ENCODE measurements around the gene KBTBD3. TPM values are rescaled to one million over a fixed set of nuclear protein-coding genes. Genes with fewer than 3 reads are reported as not detected.

The KBTBD3 gene
- total and polyA plus RNA-seq, 2 experiments from 2014 or later: 4.9 to 5.6 TPM

- peaks cover 9% of the 10 kb centered on the region for H3K79me2 ChIP-seq
- no peaks in the 10 kb centered on the region for H3K4me1 ChIP-seq (ENCODE audit: insufficient read depth)
- no peak overlapping the region for H3K27ac ChIP-seq
- H3K9me2 ChIP-seq (replicated peaks; ENCODE audit: insufficient read depth): no peaks in the 10 kb centered on the region
- no peak overlapping the region for H2AFZ ChIP-seq
- no peaks in the 10 kb centered on the region for H3K9me3 ChIP-seq (ENCODE audit: low read depth)
- no peak for DNase-seq (ENCODE audit: low spot score)
- no peak overlapping the region for H3K4me3 ChIP-seq
- 87% methylated on average over 3 of the region's 3 CpGs for WGBS (ENCODE audit: low lambda C conversion rate, missing lambda C conversion rate)
- no peaks in the 10 kb centered on the region for H4K20me1 ChIP-seq (ENCODE audit: insufficient read depth, poor library complexity, severe bottlenecking)
- TF ChIP-seq EZH2phosphoT487 (IDR thresholded peaks at IDR 0.05; ENCODE audit: low read depth, severe bottlenecking, unreplicated experiment): no peak
- TF ChIP-seq CTCF (IDR thresholded peaks at IDR 0.05; ENCODE audit: poor library complexity): no peak
- TF ChIP-seq EZH2 (IDR thresholded peaks at IDR 0.05; ENCODE audit: borderline replicate concordance): no peak
- no peaks in the 10 kb centered on the region for H3K36me3 ChIP-seq (replicated peaks; ENCODE audit: insufficient read depth, low read depth)
- H3K4me2 ChIP-seq: no peak overlapping the region
- no peaks in the 10 kb centered on the region for H3K27me3 ChIP-seq
Observed at GRCh38 chr11:106070606-106071005, 6.5 kb downstream of the KBTBD3 start.

GRCh38 chr11:106063009-106063408 lies 14.1 kb downstream of the KBTBD3 start:
- H3K4me3 ChIP-seq: no peak overlapping the region
- H3K4me1 ChIP-seq (ENCODE audit: insufficient read depth): no peaks in the 10 kb centered on the region
- no peaks in the 10 kb centered on the region for H3K27me3 ChIP-seq
- no peaks in the 10 kb centered on the region for H3K9me2 ChIP-seq (replicated peaks; ENCODE audit: insufficient read depth)
- DNase-seq (ENCODE audit: low spot score): no peak
- TF ChIP-seq CTCF (IDR thresholded peaks at IDR 0.05; ENCODE audit: poor library complexity): no peak
- no peak overlapping the region for H2AFZ ChIP-seq
- no peaks in the 10 kb centered on the region for H3K36me3 ChIP-seq (replicated peaks; ENCODE audit: insufficient read depth, low read depth)
- peaks cover 3% of the 10 kb centered on the region for H3K79me2 ChIP-seq
- no peaks in the 10 kb centered on the region for H3K9me3 ChIP-seq (ENCODE audit: low read depth)
- H3K27ac ChIP-seq: no peak overlapping the region
- no peaks in the 10 kb centered on the region for H4K20me1 ChIP-seq (ENCODE audit: insufficient read depth, poor library complexity, severe bottlenecking)
- H3K4me2 ChIP-seq: no peak overlapping the region

- H3K27ac ChIP-seq: no peak overlapping the region
- no peaks in the 10 kb centered on the region for H4K20me1 ChIP-seq (ENCODE audit: insufficient read depth, poor library complexity, severe bottlenecking)
- TF ChIP-seq EZH2 (IDR thresholded peaks at IDR 0.05; ENCODE audit: borderline replicate concordance): no peak
- TF ChIP-seq CTCF (IDR thresholded peaks at IDR 0.05; ENCODE audit: poor library complexity): no peak
- TF ChIP-seq EZH2phosphoT487 (IDR thresholded peaks at IDR 0.05; ENCODE audit: low read depth, severe bottlenecking, unreplicated experiment): no peak
- no peak overlapping the region for H2AFZ ChIP-seq
- no peaks in the 10 kb centered on the region for H3K9me3 ChIP-seq (ENCODE audit: low read depth)
- H3K4me3 ChIP-seq: no peak overlapping the region
- H3K79me2 ChIP-seq: peaks cover 3% of the 10 kb centered on the region
- WGBS (ENCODE audit: low lambda C conversion rate, missing lambda C conversion rate): 100% methylated on average over 1 of the region's 1 CpG
- no peak overlapping the region for H3K4me2 ChIP-seq
- no peaks in the 10 kb centered on the region for H3K36me3 ChIP-seq (replicated peaks; ENCODE audit: insufficient read depth, low read depth)
- H3K4me1 ChIP-seq (ENCODE audit: insufficient read depth): no peaks in the 10 kb centered on the region
- DNase-seq (ENCODE audit: low spot score): no peak
- no peaks in the 10 kb centered on the region for H3K9me2 ChIP-seq (replicated peaks; ENCODE audit: insufficient read depth)
- H3K27me3 ChIP-seq: no peaks in the 10 kb centered on the region
Observed at GRCh38 chr11:106061954-106062949, 14.9 kb downstream of the KBTBD3 start.
